Gastroesophageal sphincter (tissue), 3 donors: ENCODE data around the gene BABAM1.

ENCODE experiments used
- CTCF ChIP-seq, 4 experiments: fragments of 200-600 bp in 2 of 4; fragments of 450-650 bp in 2 of 4; sonication (generic) in 1 of 4; IDR thresholded peaks; one replicate each; pipeline ENCODE4 v1.5.1; 2017 to 2019; ENCODE audit warnings: antibody characterized with exemption in 4 of 4, mild to moderate bottlenecking in 2 of 4, moderate library complexity in 2 of 4
- POLR2A ChIP-seq, 2 donors: fragments of 450-650 bp; IDR thresholded peaks; one replicate each; pipeline ENCODE4 v1.6.1; 2017; ENCODE audit warnings: antibody characterized with exemption in 2 of 2, mild to moderate bottlenecking in 2 of 2, moderate library complexity in 1 of 2
- POLR2AphosphoS5 ChIP-seq: sonication (generic); formaldehyde crosslinking; IDR thresholded peaks from one replicate; pipeline ENCODE4 v1.6.1; 2017; ENCODE audit warnings: antibody characterized with exemption

GRCh38 chr19:17327654-17328516 is 60.6 kb downstream of the BABAM1 start:
- TF ChIP-seq CTCF (IDR thresholded peaks at IDR 0.05): peak in 3 of 4 experiments; percentile 23 to 56 (median 47)
- TF ChIP-seq POLR2AphosphoS5: no peak
- TF ChIP-seq POLR2A (IDR thresholded peaks at IDR 0.05): no peak
